H9 (cell line): ENCODE results near the gene AGAP5. TPM values are rescaled to one million over a fixed set of nuclear protein-coding genes. Genes with fewer than 3 reads are reported as not detected.

ENCODE experiments used
- DNase-seq: peaks from one replicate; pipeline ENCODE4 v3.0.0-alpha.2; 2017
- H2AFZ ChIP-seq: one replicate; pipeline ENCODE4 v1.6.1; 2013; ENCODE audit warnings: mild to moderate bottlenecking, low read length, control low read depth, moderate library complexity
- H2AK5ac ChIP-seq: 2 replicates; pipeline ENCODE4 v1.6.1; 2013; ENCODE audit warnings: low read length, control low read depth, mixed read lengths; ENCODE audit not compliant: insufficient read length
- H2BK120ac ChIP-seq: one replicate; pipeline ENCODE4 v1.6.1; 2013; ENCODE audit warnings: low read depth, mild to moderate bottlenecking, low read length, control low read depth, inconsistent platforms; ENCODE audit not compliant: poor library complexity, severe bottlenecking
- H2BK12ac ChIP-seq: 2 replicates; pipeline ENCODE4 v1.6.1; 2013; ENCODE audit warnings: low read length, control low read depth, mixed read lengths, low read depth; ENCODE audit not compliant: insufficient read length
- H2BK15ac ChIP-seq: 2 replicates; pipeline ENCODE4 v1.6.1; 2013; ENCODE audit warnings: low read depth, low read length, control low read depth
- H2BK20ac ChIP-seq: one replicate; pipeline ENCODE4 v1.6.1; 2013; ENCODE audit warnings: low read depth, mild to moderate bottlenecking, low read length, control low read depth, inconsistent platforms; ENCODE audit not compliant: poor library complexity, severe bottlenecking
- H2BK5ac ChIP-seq: 2 replicates; pipeline ENCODE4 v1.6.1; 2013; ENCODE audit warnings: low read length, control low read depth, mixed read lengths; ENCODE audit not compliant: insufficient read length
- H3K14ac ChIP-seq: 2 replicates; pipeline ENCODE4 v1.6.1; 2013; ENCODE audit warnings: low read length, control low read depth; ENCODE audit not compliant: insufficient read depth
- H3K18ac ChIP-seq: 2 replicates; pipeline ENCODE4 v1.6.1; 2013; ENCODE audit warnings: low read depth, mild to moderate bottlenecking, mixed read lengths, low read length, control low read depth; ENCODE audit not compliant: insufficient read length
- H3K23ac ChIP-seq: 2 replicates; pipeline ENCODE4 v1.6.1; 2013; ENCODE audit warnings: low read length, control low read depth, mixed read lengths, low read depth; ENCODE audit not compliant: insufficient read length
- H3K23me2 ChIP-seq: 2 replicates; pipeline ENCODE4 v1.6.1; 2013; ENCODE audit warnings: low read depth, mild to moderate bottlenecking, mixed read lengths, low read length, control low read depth; ENCODE audit not compliant: insufficient read length, poor library complexity, severe bottlenecking
- H3K27ac ChIP-seq: 2 replicates; pipeline ENCODE4 v1.5.1; 2013; ENCODE audit warnings: low read length, control low read depth, mixed read lengths, low read depth; ENCODE audit not compliant: insufficient read length
- H3K27me3 ChIP-seq: 2 replicates; pipeline ENCODE4 v1.6.1; 2013; ENCODE audit warnings: low read length, control low read depth, inconsistent platforms; ENCODE audit not compliant: insufficient read depth
- H3K4ac ChIP-seq: 2 replicates; pipeline ENCODE4 v1.6.1; 2013; ENCODE audit warnings: low read depth, mild to moderate bottlenecking, control low read depth, inconsistent platforms, low read length, moderate library complexity
- H3K4me1 ChIP-seq: 2 replicates; pipeline ENCODE4 v1.6.1; 2013; ENCODE audit warnings: low read length, control low read depth, inconsistent platforms; ENCODE audit not compliant: insufficient read depth
- H3K4me2 ChIP-seq: 2 replicates; pipeline ENCODE4 v1.6.1; 2013; ENCODE audit warnings: low read length, control low read depth, mixed read lengths; ENCODE audit not compliant: insufficient read length, insufficient read depth
- H3K56ac ChIP-seq: 2 replicates; pipeline ENCODE4 v1.6.1; 2013; ENCODE audit warnings: low read depth, mild to moderate bottlenecking, mixed read lengths, low read length, control low read depth; ENCODE audit not compliant: insufficient read length
- H3K79me1 ChIP-seq: 2 replicates; pipeline ENCODE4 v1.6.1; 2013; ENCODE audit warnings: low read depth, mild to moderate bottlenecking, moderate library complexity, low read length, control low read depth, inconsistent platforms; ENCODE audit not compliant: insufficient read depth, poor library complexity, severe bottlenecking
- H3K79me2 ChIP-seq: 2 replicates; pipeline ENCODE4 v1.6.1; 2013; ENCODE audit warnings: low read length, control low read depth, inconsistent platforms; ENCODE audit not compliant: insufficient read depth
- H3K9ac ChIP-seq: 2 replicates; pipeline ENCODE4 v1.6.1; 2013; ENCODE audit warnings: low read length, control low read depth, mixed read lengths; ENCODE audit not compliant: insufficient read length; ENCODE audit errors: extremely low read depth
- H3K9me3 ChIP-seq: one replicate; pipeline ENCODE4 v1.6.1; 2013; ENCODE audit warnings: low read depth, low read length, inconsistent platforms; ENCODE audit not compliant: control insufficient read depth
- H3T11ph ChIP-seq: one replicate; pipeline ENCODE4 v1.6.1; 2013; ENCODE audit warnings: mild to moderate bottlenecking, low read length, control low read depth, inconsistent platforms
- H4K20me1 ChIP-seq: one replicate; pipeline ENCODE4 v1.6.1; 2013; ENCODE audit not compliant: control insufficient read depth, insufficient read length, insufficient read depth
- H4K5ac ChIP-seq: 2 replicates; pipeline ENCODE4 v1.6.1; 2013; ENCODE audit warnings: low read depth, mild to moderate bottlenecking, mixed read lengths, low read length, control low read depth; ENCODE audit not compliant: insufficient read length
- H4K8ac ChIP-seq: replicated peaks from 2 replicates; pipeline ENCODE4 v1.6.1; 2013; ENCODE audit warnings: low read length, control low read depth, mixed read lengths, low read depth; ENCODE audit not compliant: insufficient read length
- H4K91ac ChIP-seq: 2 replicates; pipeline ENCODE4 v1.6.1; 2013; ENCODE audit warnings: low read depth, mild to moderate bottlenecking, moderate library complexity, mixed read lengths, low read length, control low read depth; ENCODE audit not compliant: insufficient read length
- H3K27ac Mint-ChIP-seq, 3 experiments: 2 replicates in 2 of 3; 3 replicates in 1 of 3; pipeline ENCODE4 v1.8.0; 2020 to 2021; ENCODE audit warnings: mixed read lengths in 3 of 3, mild to moderate bottlenecking in 1 of 3, moderate library complexity in 1 of 3
- H3K27me3 Mint-ChIP-seq: 2 replicates; pipeline ENCODE4 v1.8.0; 2021; ENCODE audit warnings: low read depth, mild to moderate bottlenecking, moderate library complexity, mixed read lengths
- H3K36me3 Mint-ChIP-seq, 3 experiments: 2 replicates in 2 of 3; 3 replicates in 1 of 3; pipeline ENCODE4 v1.8.0; 2020 to 2021; ENCODE audit warnings: low read depth in 3 of 3, mixed read lengths in 3 of 3; ENCODE audit not compliant: insufficient read depth in 1 of 3
- H3K4me1 Mint-ChIP-seq, 2 experiments: 2 replicates each; pipeline ENCODE4 v1.8.0; 2020; ENCODE audit warnings: mixed read lengths in 2 of 2
- H3K4me3 Mint-ChIP-seq, 2 experiments: 2 replicates in 1 of 2; 3 replicates in 1 of 2; pipeline ENCODE4 v1.8.0; 2020 to 2021; ENCODE audit warnings: mild to moderate bottlenecking in 2 of 2, mixed read lengths in 2 of 2, moderate library complexity in 1 of 2
- H3K9me3 Mint-ChIP-seq, 2 experiments: 2 replicates in 1 of 2; 3 replicates in 1 of 2; pipeline ENCODE4 v1.8.0; 2020; ENCODE audit warnings: mild to moderate bottlenecking in 2 of 2, mixed read lengths in 2 of 2, moderate library complexity in 1 of 2
- CTCF ChIP-seq: fragments of 200-600 bp; sonication (generic); conservative IDR thresholded peaks from 3 replicates; pipeline ENCODE4 v1.8.0; 2021; ENCODE audit warnings: antibody characterized with exemption, mild to moderate bottlenecking
- WGBS: extraction: QIAGEN DNeasy Blood & Tissue Kit; methylation state at CpG from one replicate; pipeline ENCODE4 v1.1.7; 2013; ENCODE audit warnings: missing lambda C conversion rate, low lambda C conversion rate, mixed read lengths; ENCODE audit not compliant: insufficient read length; ENCODE audit errors: extremely low coverage; 5-methylcytosine and 5-hydroxymethylcytosine counted together
- total RNA-seq: library from RNA; stranded (reverse); gene quantifications from 2 replicates; pipeline ENCODE4 v1.2.1, GENCODE V29; 2021

The AGAP5 gene
- total RNA-seq, 1 experiment from 2014 or later: 5.2 TPM

- Histone ChIP-seq H3K23ac (no peak overlapping the region), H2AK5ac (no peak overlapping the region), H2AFZ (no peak overlapping the region)
These were observed 50.6 kb downstream of the AGAP5 start for GRCh38 chr10:73647211-73647874.

More at GRCh38 chr10:73647211-73647874, 50.6 kb downstream of the AGAP5 start:
- Histone ChIP-seq H3K9me3 (no peaks in the 10 kb centered on the region), H3K9ac (peak overlapping the region; percentile 11), H3K79me2 (no peaks in the 10 kb centered on the region), H3K23me2 (peaks cover 4% of the 10 kb centered on the region), H4K91ac (no peak overlapping the region), H2BK15ac (no peak overlapping the region), H3K4me2 (peak overlapping the region; percentile 26), H3K4me1 (peaks cover 3% of the 10 kb centered on the region; the same call in 1 of the 2 replicates), H2BK20ac (no peak overlapping the region), H4K20me1 (no peaks in the 10 kb centered on the region), H4K8ac (no peak overlapping the region), H3K56ac (no peak overlapping the region), H2BK12ac (no peak overlapping the region), H3T11ph (no peak overlapping the region), H4K5ac (no peak overlapping the region), H3K14ac (peak overlapping the region; percentile 33; the same call in 1 of the 2 replicates), H2BK5ac (no peak overlapping the region), H3K79me1 (no peaks in the 10 kb centered on the region), H3K27me3 (no peaks in the 10 kb centered on the region), H3K18ac (peak overlapping the region; percentile 63), H2BK120ac (no peak overlapping the region), H3K27ac (no peak overlapping the region), H3K4ac (no peak overlapping the region)
- H3K4me3 Mint-ChIP-seq: peak overlapping the region; percentile 71 to 88
- H3K27ac Mint-ChIP-seq: peak overlapping the region in 1 of 3 experiments; percentile 97; a peak in 3 of 7 replicates
- no peaks in the 10 kb centered on the region for H3K36me3 Mint-ChIP-seq
- H3K27me3 Mint-ChIP-seq: peaks cover 2% of the 10 kb centered on the region
- no peak; the same call in 2 of the 3 replicates for TF ChIP-seq CTCF
- H3K4me1 Mint-ChIP-seq: peaks cover 18 to 22% of the 10 kb centered on the region in 2 experiments
- H3K9me3 Mint-ChIP-seq: no peaks in the 10 kb centered on the region
- no CpG with 5 or more reads among the region's 32 CpGs for WGBS
- peak; percentile 92 for DNase-seq
